Activated naive CD8-positive, alpha-beta T cell treated with anti-CD3 and anti-CD28 coated beads for 36 hours (primary cell): Measurements from ENCODE around the gene TEX264. TPM values are rescaled to one million over a fixed set of nuclear protein-coding genes. Genes with fewer than 3 reads are reported as not detected.
A peak's percentile ranks its signal among the peaks of the same experiment; 100 is the strongest.

Experiments
- DNase-seq: peaks from one replicate; pipeline ENCODE4 v3.0.0; 2021
- H3K27ac Mint-ChIP-seq: one replicate; pipeline ENCODE4 v1.8.0; 2022; ENCODE audit warnings: mild to moderate bottlenecking, moderate library complexity, mixed read lengths
- H3K27me3 Mint-ChIP-seq: one replicate; pipeline ENCODE4 v1.8.0; 2022; ENCODE audit warnings: mild to moderate bottlenecking, mixed read lengths
- H3K36me3 Mint-ChIP-seq: one replicate; pipeline ENCODE4 v1.8.0; 2021; ENCODE audit warnings: mild to moderate bottlenecking, mixed read lengths
- H3K4me1 Mint-ChIP-seq: one replicate; pipeline ENCODE4 v1.8.0; 2021; ENCODE audit warnings: mixed read lengths
- H3K4me3 Mint-ChIP-seq: one replicate; pipeline ENCODE4 v1.8.0; 2022; ENCODE audit warnings: mild to moderate bottlenecking, moderate library complexity, mixed read lengths
- H3K9me3 Mint-ChIP-seq: one replicate; pipeline ENCODE4 v1.8.0; 2022; ENCODE audit warnings: mixed read lengths
- total RNA-seq, 2 experiments: library from RNA; stranded (reverse); gene quantifications; one replicate each; pipeline ENCODE4 v1.2.3, GENCODE V29; 2021

The TEX264 gene
- total RNA-seq, 2 experiments from 2014 or later: 37.1 to 39.5 TPM

GRCh38 chr3:51680663-51681230 is 9.7 kb downstream of the TEX264 start:
- H3K9me3 Mint-ChIP-seq: no peaks in the 10 kb centered on the region
- H3K36me3 Mint-ChIP-seq: peaks cover 26% of the 10 kb centered on the region
- peak overlapping the region; percentile 26 for H3K27ac Mint-ChIP-seq
- DNase-seq: no peak
- peaks cover 74% of the 10 kb centered on the region for H3K4me1 Mint-ChIP-seq
- peak overlapping the region; percentile 30 for H3K4me3 Mint-ChIP-seq
- no peaks in the 10 kb centered on the region for H3K27me3 Mint-ChIP-seq

- peaks cover 28% of the 10 kb centered on the region for H3K36me3 Mint-ChIP-seq
- no peaks in the 10 kb centered on the region for H3K9me3 Mint-ChIP-seq
- H3K4me3 Mint-ChIP-seq: peak overlapping the region; percentile 30
- H3K4me1 Mint-ChIP-seq: peaks cover 74% of the 10 kb centered on the region
- H3K27me3 Mint-ChIP-seq: no peaks in the 10 kb centered on the region
- peak overlapping the region; percentile 26 for H3K27ac Mint-ChIP-seq
- DNase-seq: peak; percentile 29
Measured at GRCh38 chr3:51681453-51681852, 10.4 kb downstream of the TEX264 start.

GRCh38 chr3:51682079-51682478 is 11.0 kb downstream of the TEX264 start:
- peaks cover 29% of the 10 kb centered on the region for H3K36me3 Mint-ChIP-seq

GRCh38 chr3:51682526-51682925 is 11.5 kb downstream of the TEX264 start:
- H3K9me3 Mint-ChIP-seq: no peaks in the 10 kb centered on the region
- no peak overlapping the region for H3K4me3 Mint-ChIP-seq
- no peaks in the 10 kb centered on the region for H3K27me3 Mint-ChIP-seq
- DNase-seq: no peak
- H3K27ac Mint-ChIP-seq: no peak overlapping the region
- H3K36me3 Mint-ChIP-seq: peaks cover 32% of the 10 kb centered on the region
- peaks cover 81% of the 10 kb centered on the region for H3K4me1 Mint-ChIP-seq

More at GRCh38 chr3:51682079-51682478, 11.0 kb downstream of the TEX264 start:
- DNase-seq: peak; percentile 72
- Mint-ChIP-seq H3K9me3 (no peaks in the 10 kb centered on the region), H3K27ac (peak overlapping the region; percentile 26), H3K27me3 (no peaks in the 10 kb centered on the region), H3K4me1 (peaks cover 76% of the 10 kb centered on the region), H3K4me3 (peak overlapping the region; percentile 6)

GRCh38 chr3:51683566-51683965 is 12.5 kb downstream of the TEX264 start:
- H3K4me1 Mint-ChIP-seq: peaks cover 82% of the 10 kb centered on the region
- no peak overlapping the region for H3K4me3 Mint-ChIP-seq
- H3K36me3 Mint-ChIP-seq: peaks cover 38% of the 10 kb centered on the region
- no peak overlapping the region for H3K27ac Mint-ChIP-seq
- no peaks in the 10 kb centered on the region for H3K9me3 Mint-ChIP-seq
- no peak for DNase-seq
- H3K27me3 Mint-ChIP-seq: no peaks in the 10 kb centered on the region

GRCh38 chr3:51684971-51685751 is 14.1 kb downstream of the TEX264 start:
- H3K4me3 Mint-ChIP-seq: peak overlapping the region; percentile 56
- no peak for DNase-seq
- no peaks in the 10 kb centered on the region for H3K9me3 Mint-ChIP-seq

GRCh38 chr3:51686056-51686455 is 15.0 kb downstream of the TEX264 start:
- peaks cover 43% of the 10 kb centered on the region for H3K36me3 Mint-ChIP-seq
- peak overlapping the region; percentile 85 for H3K27ac Mint-ChIP-seq
- H3K9me3 Mint-ChIP-seq: no peaks in the 10 kb centered on the region
- no peaks in the 10 kb centered on the region for H3K27me3 Mint-ChIP-seq
- peak overlapping the region; percentile 56 for H3K4me3 Mint-ChIP-seq
- DNase-seq: no peak
- H3K4me1 Mint-ChIP-seq: peaks cover 73% of the 10 kb centered on the region

More at GRCh38 chr3:51684971-51685751, 14.1 kb downstream of the TEX264 start:
- H3K27me3 Mint-ChIP-seq: no peaks in the 10 kb centered on the region
- H3K4me1 Mint-ChIP-seq: peaks cover 78% of the 10 kb centered on the region
- peak overlapping the region; percentile 85 for H3K27ac Mint-ChIP-seq
- H3K36me3 Mint-ChIP-seq: peaks cover 43% of the 10 kb centered on the region

- peak overlapping the region; percentile 61 for H3K4me3 Mint-ChIP-seq
- peaks cover 38% of the 10 kb centered on the region for H3K36me3 Mint-ChIP-seq
- H3K9me3 Mint-ChIP-seq: no peaks in the 10 kb centered on the region
- no peaks in the 10 kb centered on the region for H3K27me3 Mint-ChIP-seq
- peak; percentile 79 for DNase-seq
- peaks cover 66% of the 10 kb centered on the region for H3K4me1 Mint-ChIP-seq
- peak overlapping the region; percentile 85 for H3K27ac Mint-ChIP-seq
Measured at GRCh38 chr3:51686512-51687215, 15.6 kb downstream of the TEX264 start.

GRCh38 chr3:51687431-51688205 is 16.6 kb downstream of the TEX264 start:
- no peak for DNase-seq
- no peak overlapping the region for H3K4me3 Mint-ChIP-seq
- no peaks in the 10 kb centered on the region for H3K27me3 Mint-ChIP-seq
- H3K36me3 Mint-ChIP-seq: peaks cover 36% of the 10 kb centered on the region
- no peaks in the 10 kb centered on the region for H3K9me3 Mint-ChIP-seq
- peaks cover 59% of the 10 kb centered on the region for H3K4me1 Mint-ChIP-seq
- H3K27ac Mint-ChIP-seq: peak overlapping the region; percentile 85

GRCh38 chr3:51688206-51688600 is 17.2 kb downstream of the TEX264 start:
- DNase-seq: no peak
- H3K4me3 Mint-ChIP-seq: no peak overlapping the region
- H3K36me3 Mint-ChIP-seq: peaks cover 31% of the 10 kb centered on the region
- no peaks in the 10 kb centered on the region for H3K9me3 Mint-ChIP-seq
- H3K4me1 Mint-ChIP-seq: peaks cover 53% of the 10 kb centered on the region
- H3K27ac Mint-ChIP-seq: no peak overlapping the region
- H3K27me3 Mint-ChIP-seq: no peaks in the 10 kb centered on the region

GRCh38 chr3:51691021-51691420 is 20.0 kb downstream of the TEX264 start:
- H3K27me3 Mint-ChIP-seq: no peaks in the 10 kb centered on the region
- DNase-seq: no peak
- no peak overlapping the region for H3K27ac Mint-ChIP-seq
- H3K36me3 Mint-ChIP-seq: peaks cover 23% of the 10 kb centered on the region
- H3K4me1 Mint-ChIP-seq: peaks cover 34% of the 10 kb centered on the region
- no peak overlapping the region for H3K4me3 Mint-ChIP-seq
- H3K9me3 Mint-ChIP-seq: no peaks in the 10 kb centered on the region

GRCh38 chr3:51691949-51692348 is 20.9 kb downstream of the TEX264 start:
- Mint-ChIP-seq H3K27ac (no peak overlapping the region), H3K9me3 (no peaks in the 10 kb centered on the region), H3K4me1 (peaks cover 26% of the 10 kb centered on the region), H3K4me3 (no peak overlapping the region), H3K36me3 (peaks cover 17% of the 10 kb centered on the region), H3K27me3 (no peaks in the 10 kb centered on the region)
- DNase-seq: no peak

- H3K4me1 Mint-ChIP-seq: peaks cover 17% of the 10 kb centered on the region
- H3K4me3 Mint-ChIP-seq: no peak overlapping the region
- H3K27me3 Mint-ChIP-seq: no peaks in the 10 kb centered on the region
- H3K36me3 Mint-ChIP-seq: peaks cover 10% of the 10 kb centered on the region
- H3K9me3 Mint-ChIP-seq: no peaks in the 10 kb centered on the region
- no peak overlapping the region for H3K27ac Mint-ChIP-seq
- no peak for DNase-seq
Measured at GRCh38 chr3:51692980-51693395, 21.9 kb downstream of the TEX264 start.

- no peak overlapping the region for H3K4me3 Mint-ChIP-seq
- peaks cover 4% of the 10 kb centered on the region for H3K4me1 Mint-ChIP-seq
- no peaks in the 10 kb centered on the region for H3K27me3 Mint-ChIP-seq
- H3K36me3 Mint-ChIP-seq: peaks cover 5% of the 10 kb centered on the region
- DNase-seq: no peak
- no peak overlapping the region for H3K27ac Mint-ChIP-seq
- H3K9me3 Mint-ChIP-seq: no peaks in the 10 kb centered on the region
Measured at GRCh38 chr3:51696954-51697353, 25.9 kb downstream of the TEX264 start.

- no peak overlapping the region for H3K4me3 Mint-ChIP-seq
- H3K27me3 Mint-ChIP-seq: no peaks in the 10 kb centered on the region
- H3K27ac Mint-ChIP-seq: no peak overlapping the region
- no peak for DNase-seq
- peaks cover 4% of the 10 kb centered on the region for H3K4me1 Mint-ChIP-seq
- H3K9me3 Mint-ChIP-seq: no peaks in the 10 kb centered on the region
- peaks cover 5% of the 10 kb centered on the region for H3K36me3 Mint-ChIP-seq
Measured at GRCh38 chr3:51698209-51698608, 27.2 kb downstream of the TEX264 start.
